PC-9 (cell line): ENCODE results near the gene SLC16A8. TPM values are rescaled to one million over a fixed set of nuclear protein-coding genes. Genes with fewer than 3 reads are reported as not detected.

Experiments used
- BruUV-seq: library from RNA; stranded (reverse); fragments of 400-500 nt; replicated peaks from 2 replicates; lab custom pipeline; 2021; lab: Mats Ljungman, UMichigan
- CTCF ChIA-PET: fragments of 300-600 bp; sonication (Branson Sonifier 250); formaldehyde crosslinking; loops from one replicate; lab custom pipeline; 2022; ENCODE audit warnings: antibody characterized with exemption; lab: Charles Lee
- POLR2A ChIA-PET: fragments of 300-600 bp; sonication (Branson Sonifier 250); formaldehyde crosslinking; loops from one replicate; lab custom pipeline; 2022; ENCODE audit warnings: antibody characterized with exemption; ENCODE audit not compliant: unreplicated experiment; lab: Charles Lee
- DNase-seq, 2 experiments: peaks; one replicate each; pipeline versions ENCODE4 v3.0.0 to v3.0.0-alpha.2; 2015 to 2022; ENCODE audit warnings: mixed read lengths in 1 of 2
- H2AFZ ChIP-seq: fragments of 200-600 bp; sonication (generic); 2 replicates; pipeline ENCODE4 v1.8.1; 2017; ENCODE audit warnings: antibody characterized with exemption
- H3F3A ChIP-seq: fragments of 200-600 bp; sonication (generic); 2 replicates; pipeline ENCODE4 v1.8.1; 2017; ENCODE audit warnings: antibody characterized with exemption, mild to moderate bottlenecking, low read depth; ENCODE audit not compliant: insufficient read depth
- H3K27ac ChIP-seq: fragments of 200-600 bp; sonication (generic); 2 replicates; pipeline ENCODE4 v1.6.1; 2016; ENCODE audit warnings: mixed run types
- H3K27me3 ChIP-seq: fragments of 200-600 bp; sonication (generic); 2 replicates; pipeline ENCODE4 v1.6.1; 2016; ENCODE audit warnings: low read depth, mixed run types; ENCODE audit not compliant: insufficient read depth
- H3K36me3 ChIP-seq: fragments of 200-600 bp; sonication (generic); 2 replicates; pipeline ENCODE4 v1.6.1; 2016; ENCODE audit warnings: low read depth, mixed run types
- H3K4me1 ChIP-seq: fragments of 200-600 bp; sonication (generic); replicated peaks from 2 replicates; pipeline ENCODE4 v1.6.1; 2016; ENCODE audit warnings: mixed run types; ENCODE audit not compliant: insufficient read depth
- H3K4me2 ChIP-seq: fragments of 200-600 bp; sonication (generic); 2 replicates; pipeline ENCODE4 v1.6.1; 2017; ENCODE audit warnings: mixed run types
- H3K4me3 ChIP-seq: fragments of 200-600 bp; sonication (generic); 2 replicates; pipeline ENCODE4 v1.6.1; 2016; ENCODE audit warnings: mixed run types
- H3K79me2 ChIP-seq: fragments of 200-600 bp; sonication (generic); 2 replicates; pipeline ENCODE4 v1.6.1; 2017; ENCODE audit warnings: low read depth, mixed run types
- H3K9me2 ChIP-seq: fragments of 200-600 bp; sonication (generic); 2 replicates; pipeline ENCODE4 v1.8.1; 2017; ENCODE audit warnings: mild to moderate bottlenecking; ENCODE audit not compliant: insufficient read depth
- H3K9me3 ChIP-seq: fragments of 200-600 bp; sonication (generic); 2 replicates; pipeline ENCODE4 v1.8.1; 2016; ENCODE audit warnings: low read depth; ENCODE audit not compliant: insufficient read depth
- H4K20me1 ChIP-seq: fragments of 200-600 bp; sonication (generic); 2 replicates; pipeline ENCODE4 v1.8.1; 2017; ENCODE audit not compliant: insufficient read depth
- CTCF ChIP-seq: fragments of 200-600 bp; sonication (generic); conservative IDR thresholded peaks from 2 replicates; pipeline ENCODE4 v1.6.1; 2017; ENCODE audit warnings: mixed run types, antibody characterized with exemption, mild to moderate bottlenecking, moderate library complexity
- EZH2 ChIP-seq: fragments of 200-600 bp; sonication (generic); IDR thresholded peaks from 2 replicates; pipeline ENCODE4 v1.8.0; 2017; ENCODE audit warnings: antibody characterized with exemption, low read depth
- intact Hi-C: fragments of 100-400 bp; cut with micrococcal nuclease; formaldehyde crosslinking; loops from one replicate; pipeline ENCODE4 v1.10.0; 2022; ENCODE audit not compliant: unreplicated experiment
- total RNA-seq: library from RNA; stranded (reverse); gene quantifications from 2 replicates; pipeline ENCODE4 v1.2.3, GENCODE V29; 2021

Gene SLC16A8
- total RNA-seq, 1 experiment from 2014 or later, result not detected

GRCh38 chr22:38056969-38057891, 26.8 kb downstream of the SLC16A8 start, which contains the start of gene PICK1:
Gene PICK1, plus strand, starts transcription at chr22:38057404. Its CDS starts 406 bp downstream, at chr22:38057810.
- no peaks in the 10 kb centered on the region for H4K20me1 ChIP-seq
- H3K27me3 ChIP-seq, result no peaks in the 10 kb centered on the region
- H2AFZ ChIP-seq, result peak within 1 kb of the TSS; percentile 85
- TSS peak; percentile 97 for BruUV-seq
- no peaks in the 10 kb centered on the region for H3K9me3 ChIP-seq
- no peaks in the 10 kb centered on the region for H3K36me3 ChIP-seq
- CTCF ChIA-PET, result interaction anchor here (0.6 kb wide), 1 partner anchor 686 kb away, joined by 12 read pairs; no protein-coding TSS in a partner anchor
- H3K4me1 ChIP-seq, result peaks cover 7% of the 10 kb centered on the region
- TF ChIP-seq EZH2 (no peak), CTCF (no peak)
- H3K79me2 ChIP-seq, result peaks cover 14% of the 10 kb centered on the region
- peak within 1 kb of the TSS; percentile 77 for H3K4me3 ChIP-seq
- H3K4me2 ChIP-seq, result peak within 1 kb of the TSS; percentile 96
- peaks cover 41% of the 10 kb centered on the region; the same call in 1 of the 2 replicates for H3F3A ChIP-seq
- peak; percentile 87 to 88 for DNase-seq
- POLR2A ChIA-PET, result interaction anchor here (0.6 to 0.7 kb wide), 5 partner anchors 75 to 1516 kb away, joined by 3 to 8 read pairs (median 3); no protein-coding TSS in a partner anchor
- H3K27ac ChIP-seq, result peak within 1 kb of the TSS; percentile 86
- intact Hi-C loops, result loop anchor here (10.0 kb wide), 4 partner anchors 148 to 1078 kb away; partner anchors contain the start of genes DDX17, MAFF and SUN2
- H3K9me2 ChIP-seq, result no peaks in the 10 kb centered on the region

- Histone ChIP-seq H3K36me3 (no peaks in the 10 kb centered on the region), H3K4me3 (no peak overlapping the region), H3F3A (peaks cover 30% of the 10 kb centered on the region), H3K27me3 (no peaks in the 10 kb centered on the region), H4K20me1 (no peaks in the 10 kb centered on the region), H3K9me3 (no peaks in the 10 kb centered on the region), H3K4me2 (peak overlapping the region; percentile 44), H3K9me2 (no peaks in the 10 kb centered on the region), H3K27ac (no peak overlapping the region), H3K4me1 (no peaks in the 10 kb centered on the region), H2AFZ (no peak overlapping the region), H3K79me2 (no peaks in the 10 kb centered on the region)
- CTCF ChIA-PET, result interaction anchor here (0.6 to 1.3 kb wide), 15 partner anchors 10 to 714 kb away, joined by 3 to 11 read pairs (median 4); partner anchors contain the start of genes C22orf23, MAFF, POLR2F and TOMM22
- BruUV-seq, result no TSS peak
- peak; percentile 70 to 85 for DNase-seq
- TF ChIP-seq EZH2, result no peak
- TF ChIP-seq CTCF, result peak; percentile 97
- POLR2A ChIA-PET, result interaction anchor here (0.5 to 0.6 kb wide), 3 partner anchors 225 to 644 kb away, joined by 9 to 17 read pairs (median 10); no protein-coding TSS in a partner anchor
- intact Hi-C loops, result loop anchor here (1.0 to 10.0 kb wide), 7 partner anchors 153 to 1083 kb away; partner anchors contain the start of genes CBX6, DDX17, MAFF and SUN2
Measured at GRCh38 chr22:38051900-38052862, 31.8 kb downstream of the SLC16A8 start.
